ENCODE measurements around the gene NME2. TPM values are rescaled to one million over a fixed set of nuclear protein-coding genes. Genes with fewer than 3 reads are reported as not detected.

NME2 gene
- total and polyA plus RNA-seq, 8 donors = 137 to 371 (median 286) TPM

- FAIRE-seq = no peak
- no peak for TF ChIP-seq CTCF (IDR thresholded peaks at IDR 0.05)
- ATAC-seq = no peak
- H3K36me3 ChIP-seq = peaks cover 0 to 30% (median 2%) of the 10 kb centered on the region in 3 donors
- H3K27ac ChIP-seq = no peak overlapping the region
- H3K4me1 ChIP-seq = no peaks in the 10 kb centered on the region
- intact Hi-C loops (cut with DNase I) = no loop called here
- DNase-seq = no peak
- H3K27me3 ChIP-seq = no peaks in the 10 kb centered on the region
- H3K9me3 ChIP-seq = no peaks in the 10 kb centered on the region
- no peak overlapping the region for H3K4me3 ChIP-seq
- WGBS, 2 donors = 81 to 85% methylated on average over 1 of the region's 1 CpG
Measured at GRCh38 chr17:51217946-51218345, 51.7 kb downstream of the NME2 start.

GRCh38 chr17:51221322-51221721, 55.1 kb downstream of the NME2 start:
- FAIRE-seq (no peak), DNase-seq (no peak), ATAC-seq (no peak)
- intact Hi-C loops (cut with DNase I) = no loop called here
- 78 to 79% methylated on average over 4 of the region's 4 CpGs for WGBS, 2 donors
- Histone ChIP-seq H3K9me3 (no peaks in the 10 kb centered on the region), H3K4me1 (peaks cover 0 to 15% (median 13%) of the 10 kb centered on the region in 3 donors), H3K27ac (no peak overlapping the region), H3K36me3 (peaks cover 0 to 18% (median 0%) of the 10 kb centered on the region in 3 donors), H3K27me3 (no peaks in the 10 kb centered on the region), H3K4me3 (no peak overlapping the region)
- TF ChIP-seq CTCF (IDR thresholded peaks at IDR 0.05) = no peak

Other genes starting within 250 kb of the NME2 start
- 10 to 100 TPM; 32.3 to 56.1 (median 42.9) TPM for gene SPAG9, start 45.5 kb upstream of the NME2 start, total RNA-seq
- gene SPAG9, start 45.5 kb upstream of the NME2 start, polyA plus RNA-seq = 10 to 100 TPM; 18.7 to 33.0 TPM
- gene NME1, start 12.9 kb upstream of the NME2 start, total RNA-seq = 10 to 100 TPM; 15.6 to 49.1 (median 34.8) TPM
- gene NME1, start 12.9 kb upstream of the NME2 start, polyA plus RNA-seq = 10 to 100 TPM; 43.6 to 57.1 TPM
- 10 to 100 TPM in 1 of 6 donors, 1 to 10 TPM in 5; 5.7 to 12.6 (median 8.1) TPM for gene MBTD1, start 93.6 kb downstream of the NME2 start, total RNA-seq
- gene MBTD1, start 93.6 kb downstream of the NME2 start, polyA plus RNA-seq = 1 to 10 TPM; 5.6 to 7.7 TPM
- gene UTP18, start 94.1 kb downstream of the NME2 start, total RNA-seq = 10 to 100 TPM in 5 of 6 donors, 1 to 10 TPM in 1; 9.9 to 18.3 (median 13.9) TPM
- gene UTP18, start 94.1 kb downstream of the NME2 start, polyA plus RNA-seq = 10 to 100 TPM in 1 of 2 donors, 1 to 10 TPM in 1; 8.8 to 20.8 TPM

Measured in pancreas (tissue), 10 donors.